Activated CD4-positive, alpha-beta T cell treated with anti-CD3 and anti-CD28 coated beads, Interleukin-2, amount 50 U/mL, for 4 hours (primary cell): ENCODE results near the gene SLC6A9.

Source experiments
- DNase-seq, 2 experiments: peaks; one replicate each; pipeline ENCODE4 v3.0.0-alpha.2; 2020

Gene SLC6A9

GRCh38 chr1:44025816-44026215 lies 5.4 kb downstream of the SLC6A9 start:
- DNase-seq: no peak

GRCh38 chr1:44024903-44025525 lies 6.2 kb downstream of the SLC6A9 start:
- DNase-seq: no peak

GRCh38 chr1:44024031-44024902 lies 7.0 kb downstream of the SLC6A9 start:
- no peak for DNase-seq

GRCh38 chr1:44021581-44022321 lies 9.5 kb downstream of the SLC6A9 start:
- no peak for DNase-seq

DNA sequence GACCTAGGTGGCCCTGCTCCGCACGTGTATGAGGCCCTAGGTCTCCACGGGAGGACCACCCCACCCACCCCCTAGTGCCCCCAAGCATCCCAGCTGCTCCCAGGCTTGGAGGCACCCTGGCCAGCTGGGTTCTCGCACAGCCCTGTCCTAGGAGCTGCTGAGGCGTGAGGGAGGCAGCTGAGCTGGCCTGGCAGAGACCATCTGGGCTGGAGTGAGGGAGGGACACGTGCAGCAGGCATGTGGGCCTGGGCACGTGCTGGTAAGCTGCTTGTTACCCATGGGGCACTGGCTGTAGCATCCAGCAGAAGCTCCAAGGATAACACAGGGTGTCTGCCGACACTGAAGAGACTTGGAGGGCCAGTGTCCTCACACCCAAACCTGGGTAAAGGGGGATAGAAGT lies 10.1 kb downstream of the SLC6A9 start:
- no peak for DNase-seq

DNA sequence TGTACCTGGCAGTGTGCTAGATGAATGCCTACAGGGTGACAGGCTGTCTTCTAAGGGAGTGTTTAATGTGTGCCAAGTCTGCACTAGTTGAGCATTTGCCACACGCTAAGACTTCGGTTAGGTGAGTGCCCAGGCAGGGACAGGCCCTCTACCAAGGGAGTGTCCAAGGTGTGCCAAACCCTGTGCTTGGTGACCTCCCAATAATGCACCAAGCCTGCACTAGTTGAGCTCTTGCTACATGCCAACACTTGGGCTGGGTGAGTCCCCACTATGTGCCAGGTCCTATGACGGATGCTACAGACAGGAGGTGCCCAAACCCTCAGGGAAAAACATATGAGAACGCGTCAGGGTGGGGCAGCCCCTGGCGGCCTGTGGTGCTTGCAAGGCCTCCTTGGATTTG lies 10.8 kb downstream of the SLC6A9 start:
- DNase-seq: no peak

GRCh38 chr1:44019466-44019948 lies 11.8 kb downstream of the SLC6A9 start:
- DNase-seq: no peak

DNA sequence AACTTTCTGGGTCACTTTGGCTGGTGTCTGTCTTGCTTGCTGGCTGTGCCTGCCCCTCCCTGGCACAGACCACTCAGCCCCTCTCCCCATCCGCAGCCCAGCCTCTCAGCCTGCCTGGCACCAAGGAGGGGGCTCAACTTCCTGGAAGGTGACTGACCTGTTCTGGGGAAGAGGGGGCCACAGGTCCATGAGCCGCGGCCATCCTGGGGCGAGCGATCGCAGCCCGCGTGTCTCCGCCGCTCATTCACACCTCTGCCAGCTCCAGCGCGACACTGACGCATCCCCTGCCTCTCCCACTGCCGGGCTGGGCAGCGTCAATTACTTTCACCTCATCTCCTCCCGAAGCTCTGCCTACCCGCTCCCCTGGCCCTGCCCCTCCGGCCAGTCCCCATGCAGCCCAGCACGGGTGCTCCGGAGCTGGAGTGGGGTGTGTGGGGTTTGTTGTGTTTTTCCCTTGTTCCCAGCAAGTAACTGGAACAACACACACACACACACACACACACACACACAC lies 14.3 kb downstream of the SLC6A9 start:
- no peak for DNase-seq

- no peak for DNase-seq
These were observed 15.0 kb downstream of the SLC6A9 start for GRCh38 chr1:44016041-44016889.

DNA sequence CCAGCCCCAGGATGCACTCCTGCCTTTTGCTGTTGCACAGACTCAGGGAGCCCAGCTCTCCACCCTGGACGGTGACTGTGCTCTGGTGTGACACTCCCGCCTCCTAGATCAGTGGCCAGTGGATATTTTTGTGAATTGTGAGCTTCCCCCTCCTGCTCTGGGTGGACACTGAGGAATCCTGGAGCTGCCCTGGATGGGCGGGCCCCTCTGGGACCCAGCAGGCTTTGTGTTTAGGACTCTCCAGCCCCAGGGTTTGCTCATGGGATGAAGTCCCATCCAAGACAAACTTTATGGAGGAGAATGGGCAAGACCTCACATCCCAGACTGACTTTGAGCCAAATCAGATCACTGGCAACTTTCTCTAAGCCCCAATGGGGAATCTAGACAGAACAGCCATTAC lies 16.1 kb downstream of the SLC6A9 start:
- no peak for DNase-seq

DNA sequence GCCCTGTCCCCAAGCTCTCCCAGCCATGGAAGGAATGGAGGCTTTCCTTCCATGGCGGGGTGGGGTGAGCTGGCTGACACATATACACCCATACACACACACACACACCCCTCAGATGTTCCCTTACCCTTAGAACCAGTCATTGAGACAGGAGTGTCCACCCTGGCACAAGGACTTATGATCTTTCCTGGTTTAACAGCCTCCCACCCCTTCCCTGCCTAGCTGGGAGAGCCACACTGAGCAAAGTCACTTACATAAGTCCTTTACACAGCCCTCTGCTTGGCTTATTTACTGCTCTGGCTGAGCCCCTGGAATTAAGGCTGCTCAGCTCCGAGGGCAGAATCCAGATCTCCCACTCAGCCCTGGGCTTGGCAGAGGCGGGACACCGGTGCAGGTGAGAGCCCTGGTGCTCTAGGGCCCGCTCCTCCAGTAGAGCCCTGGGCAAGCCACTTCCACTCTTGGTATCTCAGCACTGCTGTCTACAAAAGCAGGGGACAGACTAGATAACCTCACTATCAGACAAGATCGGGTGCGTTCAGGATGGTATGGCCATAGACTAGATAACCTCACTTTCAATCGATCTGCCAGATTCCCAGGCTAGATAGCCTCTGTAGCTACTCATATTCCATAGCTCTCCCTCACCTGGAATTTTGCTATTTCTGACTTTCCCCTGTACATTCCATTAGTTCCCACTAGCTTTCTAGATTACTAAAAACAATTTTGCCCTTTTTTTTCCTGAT lies 16.7 kb downstream of the SLC6A9 start:
- no peak for DNase-seq

- DNase-seq: no peak
These were observed 17.3 kb downstream of the SLC6A9 start for GRCh38 chr1:44013949-44014348.

- DNase-seq: no peak
These were observed 18.2 kb downstream of the SLC6A9 start for GRCh38 chr1:44012941-44013609.

DNA sequence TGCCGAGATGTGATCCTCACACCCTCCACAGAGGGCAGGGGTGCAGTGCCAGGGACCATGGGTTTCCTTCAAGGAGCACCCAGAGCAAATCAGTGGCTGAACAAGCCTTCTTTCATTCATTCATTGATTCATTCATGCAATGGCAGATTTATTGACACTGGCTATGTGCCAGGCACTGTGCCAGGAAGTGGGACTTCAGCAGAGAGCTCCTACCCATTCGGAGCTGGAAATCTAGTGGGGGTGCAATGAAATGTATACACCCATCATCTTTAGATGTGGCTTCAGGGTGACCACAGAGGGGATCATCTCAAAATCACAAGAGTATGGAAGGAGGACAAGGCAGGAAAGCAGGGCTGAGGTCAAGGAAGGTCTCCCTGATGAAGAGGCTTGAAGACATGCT lies 18.9 kb downstream of the SLC6A9 start:
- DNase-seq: no peak

DNA sequence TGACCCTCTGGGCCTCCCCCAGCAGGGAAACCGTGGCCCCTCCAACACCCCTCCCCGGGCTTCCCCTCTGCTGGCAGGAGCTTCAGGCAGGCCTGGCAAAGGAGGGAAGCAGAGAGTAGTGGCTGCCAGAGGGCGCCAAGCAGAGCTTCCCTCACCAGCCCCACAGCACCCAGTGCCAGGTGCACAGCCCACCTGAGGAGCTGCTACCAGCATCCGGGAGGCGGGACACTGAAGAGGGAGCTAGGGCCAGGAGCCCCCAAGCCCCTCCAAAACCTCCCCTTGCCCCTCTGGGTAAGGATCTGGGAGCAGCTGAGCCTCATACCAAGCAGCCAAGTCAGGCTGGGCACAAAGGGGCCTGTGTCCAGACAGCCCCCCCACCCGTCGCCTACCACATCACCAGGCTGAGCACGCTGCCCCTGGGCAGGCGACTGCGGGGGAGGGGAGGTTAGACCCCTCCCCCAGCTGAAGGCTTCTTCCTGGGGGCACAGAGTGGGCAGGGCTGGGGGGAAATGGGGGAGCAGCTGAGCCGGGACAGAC lies 20.3 kb downstream of the SLC6A9 start:
- no peak for DNase-seq

DNA sequence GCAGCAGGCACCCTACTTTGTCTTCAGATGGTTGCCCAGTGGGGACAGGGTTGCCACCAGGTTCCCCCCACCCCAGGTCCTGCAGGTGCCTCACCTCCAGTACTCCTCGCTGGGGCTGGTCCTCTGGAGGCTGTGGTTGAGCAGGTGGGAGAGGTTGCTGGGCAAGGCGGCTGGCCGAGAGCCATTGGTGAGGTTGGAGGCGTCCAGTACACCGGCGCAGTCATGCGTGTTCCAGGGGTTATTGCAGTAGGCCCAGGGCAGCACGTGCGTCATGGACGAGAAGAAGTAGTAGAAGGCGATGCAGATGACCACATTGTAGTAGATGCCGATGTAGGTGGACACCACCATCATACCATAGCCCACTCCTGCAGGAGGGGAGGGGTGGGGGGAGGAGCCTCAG lies 23.0 kb downstream of the SLC6A9 start:
- DNase-seq: no peak

DNA sequence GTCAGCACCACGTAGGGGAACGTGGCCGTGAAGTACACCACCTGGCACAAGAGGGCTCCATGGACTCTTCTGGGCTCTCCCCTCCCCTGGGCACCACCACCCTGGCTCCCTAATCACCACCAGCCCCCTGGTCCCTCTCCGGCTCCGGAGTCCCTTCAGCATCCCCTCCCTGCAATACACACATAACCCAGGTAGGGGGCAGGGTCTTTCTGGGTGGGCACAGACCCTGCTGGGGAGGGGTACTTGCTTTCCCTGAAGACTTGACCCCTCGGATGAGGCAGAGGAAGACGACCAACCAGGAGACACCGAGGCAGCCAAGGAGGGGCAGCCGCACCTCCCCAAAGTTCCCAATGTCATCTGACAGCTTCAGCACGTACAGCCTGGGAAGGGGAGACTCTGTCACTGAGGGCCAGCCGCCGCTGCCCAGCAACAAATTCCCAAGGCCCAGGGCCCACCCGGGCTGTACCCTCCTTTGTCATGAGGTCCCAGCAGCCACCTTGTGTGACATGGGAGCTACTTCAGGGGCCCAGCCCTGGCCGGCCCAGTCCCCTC lies 28.6 kb downstream of the SLC6A9 start:
- DNase-seq: no peak

DNA sequence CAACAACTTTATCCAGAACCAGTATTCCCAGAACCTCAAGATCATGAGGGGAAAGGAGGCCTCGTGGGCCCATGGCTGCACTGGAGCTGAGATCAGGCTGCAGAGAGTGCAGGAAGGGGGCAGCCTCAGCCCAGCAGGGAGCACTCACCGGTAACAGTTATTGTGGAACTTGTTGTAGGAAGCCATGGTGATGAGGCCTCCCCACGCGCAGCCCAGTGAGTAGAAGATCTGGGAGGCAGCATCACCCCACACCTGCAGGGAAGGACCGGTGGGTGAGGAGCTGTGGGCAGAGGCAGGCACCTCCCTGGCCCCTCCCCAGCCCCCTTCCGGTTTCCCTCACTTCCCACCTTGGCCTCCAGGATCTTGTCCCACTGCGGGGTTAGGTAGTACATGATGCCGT lies 29.1 kb downstream of the SLC6A9 start:
- DNase-seq: no peak

DNA sequence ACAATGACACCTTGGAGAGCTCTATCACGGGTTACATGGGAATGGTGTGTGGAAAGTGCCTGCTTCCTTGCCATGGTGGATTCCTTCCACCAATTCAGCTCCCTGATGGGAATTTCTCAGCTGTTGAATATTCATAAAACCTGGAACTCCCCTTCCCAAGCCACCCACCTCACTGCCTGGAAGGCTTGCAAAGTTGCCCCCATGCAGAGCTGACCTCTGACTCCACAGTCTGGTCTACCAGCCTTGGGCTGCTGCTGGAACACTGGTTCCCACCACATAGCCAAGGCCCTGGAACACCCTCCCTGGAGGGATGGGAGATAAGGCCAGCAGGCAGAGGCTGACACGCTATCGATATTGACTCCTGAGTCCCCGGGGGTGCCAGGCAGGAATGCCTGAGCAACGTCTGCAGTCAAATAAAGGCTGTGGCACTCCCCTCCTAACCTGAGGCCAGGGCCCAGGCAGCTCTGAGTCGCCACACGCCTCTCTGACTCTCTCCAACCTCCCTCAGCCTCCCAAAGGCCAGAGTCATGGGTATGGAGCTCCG lies 31.1 kb downstream of the SLC6A9 start:
- no peak for DNase-seq

GRCh38 chr1:43999455-43999854 lies 31.8 kb downstream of the SLC6A9 start:
- DNase-seq: no peak
